Uterus (tissue), 2 donors: Measurements from ENCODE around the gene IGF2BP1.

ENCODE experiments used
- POLR2A ChIP-seq, 2 donors: fragments of 450-650 bp; IDR thresholded peaks; one replicate each; pipeline ENCODE4 v1.6.1; 2016; ENCODE audit warnings: antibody characterized with exemption in 2 of 2, mild to moderate bottlenecking in 1 of 2, moderate library complexity in 1 of 2
- TF ChIP-seq, protein P1 (sequence below), 4 experiments: fragments of 200-600 bp in 2 of 4; fragments of 450-650 bp in 2 of 4; sonication (generic) in 2 of 4; IDR thresholded peaks; one replicate each; pipeline ENCODE4 v1.5.1; 2016 to 2019; ENCODE audit warnings: antibody characterized with exemption in 4 of 4, mild to moderate bottlenecking in 2 of 4, moderate library complexity in 1 of 4

DNA sequence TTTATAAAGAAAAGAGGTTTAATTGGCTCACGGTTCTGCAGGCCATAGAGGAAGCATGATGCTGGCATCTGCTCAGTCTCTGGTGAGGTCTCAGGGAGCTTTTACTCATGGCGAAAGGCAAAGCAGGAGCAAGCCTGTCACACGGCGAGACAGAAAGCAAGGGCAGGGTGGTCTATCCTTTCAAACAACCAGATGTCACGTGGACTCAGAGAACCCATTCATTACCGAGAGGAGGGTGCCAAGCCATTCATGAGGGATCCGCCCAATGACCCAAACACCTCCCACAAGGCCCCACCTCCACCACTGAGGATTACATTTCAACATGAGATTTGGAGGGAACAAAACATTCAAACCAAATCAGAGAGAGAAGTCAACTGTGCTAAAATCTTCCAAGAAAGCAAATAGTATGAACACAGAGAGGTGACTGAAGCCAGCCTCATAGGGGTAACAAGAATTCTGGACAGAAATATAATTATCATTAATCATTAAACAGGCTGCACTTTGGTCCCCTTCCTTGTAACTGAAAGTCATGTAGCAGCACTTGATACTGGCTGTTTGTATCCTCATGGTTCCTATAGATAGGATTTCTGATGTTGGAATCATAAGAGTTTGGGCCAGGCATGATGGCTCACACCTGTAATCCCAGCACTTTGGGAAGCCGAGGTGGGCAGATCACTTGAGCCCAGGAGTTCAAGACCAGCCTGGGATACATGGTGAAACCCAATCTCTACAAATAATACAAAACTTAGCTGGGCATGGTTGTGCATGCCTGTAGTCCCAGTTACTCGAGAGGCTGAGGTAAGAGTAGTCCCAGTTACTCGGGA, 82.9 kb downstream of the IGF2BP1 start:
- TF ChIP-seq, protein P1, sequence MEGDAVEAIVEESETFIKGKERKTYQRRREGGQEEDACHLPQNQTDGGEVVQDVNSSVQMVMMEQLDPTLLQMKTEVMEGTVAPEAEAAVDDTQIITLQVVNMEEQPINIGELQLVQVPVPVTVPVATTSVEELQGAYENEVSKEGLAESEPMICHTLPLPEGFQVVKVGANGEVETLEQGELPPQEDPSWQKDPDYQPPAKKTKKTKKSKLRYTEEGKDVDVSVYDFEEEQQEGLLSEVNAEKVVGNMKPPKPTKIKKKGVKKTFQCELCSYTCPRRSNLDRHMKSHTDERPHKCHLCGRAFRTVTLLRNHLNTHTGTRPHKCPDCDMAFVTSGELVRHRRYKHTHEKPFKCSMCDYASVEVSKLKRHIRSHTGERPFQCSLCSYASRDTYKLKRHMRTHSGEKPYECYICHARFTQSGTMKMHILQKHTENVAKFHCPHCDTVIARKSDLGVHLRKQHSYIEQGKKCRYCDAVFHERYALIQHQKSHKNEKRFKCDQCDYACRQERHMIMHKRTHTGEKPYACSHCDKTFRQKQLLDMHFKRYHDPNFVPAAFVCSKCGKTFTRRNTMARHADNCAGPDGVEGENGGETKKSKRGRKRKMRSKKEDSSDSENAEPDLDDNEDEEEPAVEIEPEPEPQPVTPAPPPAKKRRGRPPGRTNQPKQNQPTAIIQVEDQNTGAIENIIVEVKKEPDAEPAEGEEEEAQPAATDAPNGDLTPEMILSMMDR (IDR thresholded peaks at IDR 0.05), result no peak
- no peak for TF ChIP-seq POLR2A (IDR thresholded peaks at IDR 0.05)
